ENCODE data around the gene CDH6.

- TF ChIP-seq CTCF (IDR thresholded peaks at IDR 0.05) (no peak), POLR2AphosphoS5 (IDR thresholded peaks at IDR 0.05) (no peak), POLR2A (IDR thresholded peaks at IDR 0.05) (no peak), EP300 (IDR thresholded peaks at IDR 0.05) (no peak)
Observed at GRCh38 chr5:31324842-31325241, 131.4 kb downstream of the CDH6 start.
